ENCODE measurements around the gene SPAG17.

Gene SPAG17

DNA sequence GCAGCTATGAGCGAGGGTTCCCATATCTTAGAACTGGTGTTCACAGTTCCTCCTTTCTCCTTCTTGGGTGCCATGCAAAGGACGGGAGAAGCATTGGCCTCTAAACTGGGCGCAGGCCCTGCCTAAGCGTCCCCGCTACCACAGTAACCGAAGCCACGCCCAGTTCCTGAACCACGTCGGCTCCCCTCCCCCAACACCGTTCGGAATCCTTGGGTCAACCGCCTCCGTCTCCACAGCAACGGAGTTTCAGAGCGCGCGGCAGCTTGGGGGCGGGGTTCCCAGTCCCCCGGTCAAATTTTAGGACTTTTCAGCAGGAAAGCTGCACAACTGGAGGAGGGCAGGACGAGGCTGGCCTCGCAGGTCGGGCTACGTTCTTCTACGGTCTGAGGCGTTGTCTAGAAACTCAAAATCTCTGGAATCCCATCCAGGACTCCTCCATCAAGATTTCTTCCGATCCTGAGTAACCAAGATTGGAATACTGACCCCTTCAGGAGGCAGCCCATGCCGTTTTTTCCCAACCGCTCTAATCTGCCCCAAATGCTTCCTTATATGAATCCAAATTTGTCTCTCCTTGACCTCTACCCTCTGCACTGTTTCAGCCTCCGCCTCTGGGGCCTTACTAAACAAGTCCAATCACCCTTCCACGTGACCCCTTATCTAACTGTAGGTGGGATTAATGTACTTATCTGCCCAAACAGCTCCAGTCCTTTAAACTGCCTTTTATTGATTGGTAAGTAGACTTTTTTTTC, at the start of gene SPAG17:
SPAG17 (minus strand) TSS at position 145 of the 749 bp plus-strand sequence; CDS start at position 74, 71 bp downstream.
- H3K4me3 ChIP-seq (ENCODE audit: low read length), result no peak within 1 kb of the TSS
- TF ChIP-seq ZNF274 (IDR thresholded peaks at IDR 0.05; ENCODE audit: low read depth, low read length), result no peak

DNA sequence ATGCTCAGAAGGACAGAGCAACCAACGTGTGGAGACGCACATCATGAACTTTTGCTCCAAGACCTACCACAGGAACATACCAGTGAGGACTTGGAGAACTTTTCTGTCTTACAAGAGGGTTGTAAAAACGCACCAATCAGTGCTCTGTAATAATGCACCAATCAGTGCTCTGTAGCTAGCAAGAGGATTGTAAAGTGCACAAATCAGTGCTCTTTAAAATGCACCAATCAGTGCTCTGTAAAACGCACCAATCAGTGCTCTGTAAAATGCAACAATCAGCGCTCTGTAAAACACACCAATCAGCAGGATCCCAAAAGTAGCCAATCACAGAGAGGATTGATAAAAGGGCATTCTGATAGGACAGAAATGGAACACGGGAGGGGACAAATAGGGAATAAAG, 40.4 kb upstream of the SPAG17 start:
- H3K4me3 ChIP-seq (ENCODE audit: low read length), result no peak overlapping the region
- TF ChIP-seq ZNF274 (IDR thresholded peaks at IDR 0.05; ENCODE audit: low read depth, low read length), result no peak

GRCh38 chr1:118223426-118223825, 38.4 kb upstream of the SPAG17 start:
- no peak for TF ChIP-seq ZNF274 (IDR thresholded peaks at IDR 0.05; ENCODE audit: low read depth, low read length)
- no peak overlapping the region for H3K4me3 ChIP-seq (ENCODE audit: low read length)

DNA sequence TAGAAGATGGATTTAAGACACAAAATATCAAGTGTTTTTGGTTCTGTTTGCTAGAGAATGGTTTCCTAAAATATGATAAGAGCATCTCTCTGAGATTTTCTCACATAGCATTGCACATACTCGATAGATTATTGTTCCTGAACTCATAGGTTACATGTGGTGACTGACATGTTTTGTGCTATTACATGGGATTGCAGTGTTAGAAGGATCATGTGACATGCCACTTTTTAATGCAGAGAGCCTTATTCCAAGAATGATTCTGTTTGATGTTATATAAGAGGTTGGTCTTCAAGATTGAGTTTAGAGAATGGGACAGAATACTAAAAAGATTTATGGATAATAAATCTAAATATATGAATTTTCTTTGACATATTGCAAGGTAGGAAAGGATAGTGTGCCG, 34.4 kb upstream of the SPAG17 start:
- H3K4me3 ChIP-seq (ENCODE audit: low read length), result no peak overlapping the region
- TF ChIP-seq ZNF274 (IDR thresholded peaks at IDR 0.05; ENCODE audit: low read depth, low read length), result no peak

DNA sequence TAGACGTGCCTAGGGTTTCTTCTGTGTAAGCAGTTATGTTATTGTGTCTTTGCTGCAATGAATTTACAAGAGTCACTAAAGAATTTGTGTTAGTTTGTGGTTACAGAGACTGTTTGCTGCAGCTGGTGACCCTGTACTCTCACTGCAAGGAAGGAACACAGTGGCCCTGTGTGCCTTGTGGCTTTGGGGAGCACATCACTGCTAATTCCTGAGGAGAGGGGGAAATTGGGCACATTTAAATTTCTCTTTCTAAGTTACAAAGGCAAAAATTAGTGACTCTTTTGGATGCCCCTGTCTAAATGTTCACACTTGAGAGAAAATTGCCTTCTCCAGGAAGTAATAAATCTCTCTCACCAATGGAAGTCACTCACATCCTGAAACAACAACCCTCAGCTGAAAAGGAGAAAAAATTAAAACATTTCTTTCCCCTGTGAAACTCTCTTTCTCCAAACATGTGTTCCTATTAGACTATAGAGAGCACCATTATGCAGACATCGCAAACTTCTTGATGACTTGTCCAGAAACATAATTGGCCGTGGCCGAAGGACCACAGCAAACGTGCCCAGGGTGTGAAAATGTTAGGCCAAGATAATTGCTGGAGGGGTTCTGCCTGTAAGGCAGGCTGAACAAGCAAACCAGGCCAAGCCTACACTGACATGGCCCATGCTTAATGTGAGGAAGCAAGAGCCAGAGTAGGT, 32.3 kb upstream of the SPAG17 start:
- no peak for TF ChIP-seq ZNF274 (IDR thresholded peaks at IDR 0.05; ENCODE audit: low read depth, low read length)
- no peak overlapping the region for H3K4me3 ChIP-seq (ENCODE audit: low read length)

DNA sequence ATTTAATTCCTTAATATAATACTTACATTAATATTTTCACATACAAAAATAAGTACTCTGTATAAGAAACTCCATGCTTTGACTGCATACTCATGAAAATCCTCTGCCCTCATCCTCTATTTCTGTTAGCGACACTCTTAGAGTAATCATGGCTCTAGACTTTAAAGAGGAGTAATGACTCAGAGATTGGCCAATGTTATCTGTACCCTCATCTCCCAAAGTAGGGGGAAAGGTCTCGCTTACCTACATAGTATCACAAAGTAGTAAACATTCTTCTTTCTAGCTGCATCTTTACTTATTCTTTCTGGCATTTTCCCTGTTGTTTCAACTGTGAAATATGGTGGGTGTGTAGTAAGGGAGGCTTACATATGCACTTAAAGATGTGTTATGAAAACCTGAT, 29.8 kb upstream of the SPAG17 start:
- no peak for TF ChIP-seq ZNF274 (IDR thresholded peaks at IDR 0.05; ENCODE audit: low read depth, low read length)
- H3K4me3 ChIP-seq (ENCODE audit: low read length), result no peak overlapping the region

- H3K4me3 ChIP-seq (ENCODE audit: low read length), result no peak overlapping the region
- TF ChIP-seq ZNF274 (IDR thresholded peaks at IDR 0.05; ENCODE audit: low read depth, low read length), result no peak
These were observed 25.7 kb upstream of the SPAG17 start for GRCh38 chr1:118210723-118211110.

DNA sequence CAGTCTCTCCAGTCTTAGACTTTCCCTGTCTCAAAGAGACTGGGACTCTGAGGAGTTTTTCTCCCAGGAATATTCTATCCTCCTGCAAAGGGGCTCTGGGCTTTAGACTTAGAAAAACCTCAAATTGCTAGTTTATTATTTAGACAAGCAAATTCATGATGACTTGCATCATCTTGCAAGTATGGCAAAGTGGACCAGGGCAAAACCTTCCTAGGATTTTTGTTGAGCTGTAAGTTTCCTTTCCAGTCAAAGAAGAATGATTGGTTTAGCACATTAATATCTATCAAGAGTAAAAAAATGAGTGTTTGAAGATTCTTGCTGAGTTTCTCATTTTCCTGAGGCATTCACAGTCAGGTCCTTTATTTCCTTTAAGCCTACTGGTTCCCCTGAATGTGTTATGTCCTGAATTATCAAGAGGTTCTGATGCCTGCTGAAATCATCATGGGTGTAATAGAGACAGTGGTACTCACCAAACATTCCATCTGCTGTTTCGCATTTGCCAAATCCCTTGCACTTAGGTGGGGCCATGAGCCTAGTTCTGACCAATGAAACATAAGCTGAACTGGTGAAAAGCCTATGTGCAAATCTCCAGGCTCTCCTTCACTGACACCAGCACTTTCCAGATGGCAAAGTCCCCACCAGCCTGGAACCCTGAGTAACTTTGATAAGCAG, 25.2 kb upstream of the SPAG17 start:
- TF ChIP-seq ZNF274 (IDR thresholded peaks at IDR 0.05; ENCODE audit: low read depth, low read length), result no peak
- no peak overlapping the region for H3K4me3 ChIP-seq (ENCODE audit: low read length)

- no peak overlapping the region for H3K4me3 ChIP-seq (ENCODE audit: low read length)
- TF ChIP-seq ZNF274 (IDR thresholded peaks at IDR 0.05; ENCODE audit: low read depth, low read length), result no peak
These were observed 24.6 kb upstream of the SPAG17 start for GRCh38 chr1:118209648-118210047.

- TF ChIP-seq ZNF274 (IDR thresholded peaks at IDR 0.05; ENCODE audit: low read depth, low read length), result no peak
- no peak overlapping the region for H3K4me3 ChIP-seq (ENCODE audit: low read length)
These were observed 21.9 kb upstream of the SPAG17 start for GRCh38 chr1:118206966-118207365.

GRCh38 chr1:118204648-118205047, 19.6 kb upstream of the SPAG17 start:
- no peak for TF ChIP-seq ZNF274 (IDR thresholded peaks at IDR 0.05; ENCODE audit: low read depth, low read length)
- H3K4me3 ChIP-seq (ENCODE audit: low read length), result no peak overlapping the region

- no peak for TF ChIP-seq ZNF274 (IDR thresholded peaks at IDR 0.05; ENCODE audit: low read depth, low read length)
- no peak overlapping the region for H3K4me3 ChIP-seq (ENCODE audit: low read length)
These were observed 19.1 kb upstream of the SPAG17 start for GRCh38 chr1:118204105-118204504.

DNA sequence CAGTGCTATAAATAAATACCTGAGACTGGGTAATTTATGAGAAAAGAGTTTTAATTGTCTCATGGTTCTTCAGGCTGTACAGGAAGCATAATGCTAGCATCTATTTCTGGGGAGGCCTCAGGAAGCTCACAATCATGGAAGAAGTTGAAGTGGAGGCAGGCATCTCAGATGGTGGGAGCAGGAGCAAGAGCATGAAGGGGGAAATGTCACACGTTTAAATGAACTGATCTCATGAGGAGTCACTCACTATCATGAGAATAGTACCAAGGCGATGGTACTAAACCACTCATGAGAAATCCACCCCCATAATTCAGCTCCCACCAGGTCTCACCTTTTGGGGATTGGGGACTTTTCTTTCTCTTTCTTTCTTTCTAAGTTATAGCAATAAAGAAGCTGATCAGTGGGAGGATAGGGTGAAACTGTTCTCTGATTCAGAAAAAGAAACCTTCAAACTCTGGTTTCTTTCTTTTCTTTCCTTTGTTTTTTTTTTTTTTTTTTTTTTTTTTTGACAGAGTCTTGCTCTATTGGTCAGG, 17.1 kb upstream of the SPAG17 start:
- TF ChIP-seq ZNF274 (IDR thresholded peaks at IDR 0.05; ENCODE audit: low read depth, low read length), result no peak
- no peak overlapping the region for H3K4me3 ChIP-seq (ENCODE audit: low read length)

DNA sequence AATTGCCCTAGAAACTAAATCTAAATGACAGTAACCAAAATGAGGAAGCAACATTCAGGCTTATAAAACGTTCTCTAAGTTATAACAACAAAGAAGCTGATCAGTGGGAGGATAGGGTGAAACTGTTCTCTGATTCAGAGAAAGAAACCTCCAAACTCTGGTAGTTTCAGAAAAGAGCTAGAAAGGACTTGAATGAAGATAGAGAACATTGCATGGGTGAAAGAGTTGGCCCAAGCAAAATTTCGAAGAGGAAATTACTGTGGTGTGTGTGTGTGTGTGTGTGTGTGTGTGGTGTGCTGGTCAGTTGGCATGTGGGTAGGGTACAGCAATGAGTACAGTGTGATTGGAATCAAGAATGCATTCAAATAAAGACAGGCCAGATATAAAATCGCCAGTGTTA, 16.5 kb upstream of the SPAG17 start:
- TF ChIP-seq ZNF274 (IDR thresholded peaks at IDR 0.05; ENCODE audit: low read depth, low read length), result no peak
- H3K4me3 ChIP-seq (ENCODE audit: low read length), result no peak overlapping the region

- no peak for TF ChIP-seq ZNF274 (IDR thresholded peaks at IDR 0.05; ENCODE audit: low read depth, low read length)
- H3K4me3 ChIP-seq (ENCODE audit: low read length), result no peak overlapping the region
These were observed 15.8 kb upstream of the SPAG17 start for GRCh38 chr1:118200836-118201235.

Measured in GM08714 (cell line).